ENCODE measurements around the gene PDK3.

Gene PDK3

DNA sequence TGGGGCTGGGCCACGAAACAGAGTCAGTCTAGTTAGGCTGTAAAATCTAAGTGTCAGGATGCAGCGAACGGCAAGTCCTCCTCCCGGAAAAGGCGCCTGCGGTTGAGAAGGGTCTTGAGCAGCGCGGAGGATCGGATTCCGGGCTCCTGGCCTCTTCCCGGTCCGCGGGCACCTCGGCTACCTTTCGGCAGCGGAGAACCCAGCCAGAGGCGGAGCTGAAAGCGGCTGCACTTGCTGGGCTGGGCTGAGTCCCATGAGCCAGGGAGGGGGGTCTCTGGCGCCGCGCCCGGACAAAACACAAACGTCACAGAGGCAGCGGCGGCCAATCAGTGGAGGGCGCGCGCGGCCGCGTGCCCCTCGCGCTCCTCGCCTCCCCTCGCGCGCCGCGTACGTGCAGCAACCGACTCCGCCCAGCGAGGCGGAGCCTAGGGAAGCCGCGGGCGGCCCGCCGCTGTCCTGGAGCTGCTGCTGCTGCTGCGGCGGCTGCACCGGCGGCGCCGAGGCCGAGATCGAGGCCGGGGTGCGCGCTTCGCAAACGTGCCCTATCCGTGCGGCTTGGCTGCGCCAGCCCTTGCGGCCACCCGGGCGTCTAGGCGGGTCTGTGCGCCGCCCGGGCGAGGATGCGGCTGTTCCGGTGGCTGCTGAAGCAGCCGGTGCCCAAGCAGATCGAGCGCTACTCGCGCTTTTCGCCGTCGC is at the start of gene PDK3:
PDK3 (plus strand) TSS at position 451 of the 696 bp plus-strand sequence; CDS start at position 621, 170 bp downstream.
- H4K20me1 ChIP-seq (ENCODE audit: insufficient read depth, low read length), result 0 out of 2 replicates have a peak, but pooled peaks cover 5% of the 10 kb centered on the region
- H3K27ac ChIP-seq (ENCODE audit: low read length), result peak within 1 kb of the TSS; percentile 40
- TF ChIP-seq, protein P1, sequence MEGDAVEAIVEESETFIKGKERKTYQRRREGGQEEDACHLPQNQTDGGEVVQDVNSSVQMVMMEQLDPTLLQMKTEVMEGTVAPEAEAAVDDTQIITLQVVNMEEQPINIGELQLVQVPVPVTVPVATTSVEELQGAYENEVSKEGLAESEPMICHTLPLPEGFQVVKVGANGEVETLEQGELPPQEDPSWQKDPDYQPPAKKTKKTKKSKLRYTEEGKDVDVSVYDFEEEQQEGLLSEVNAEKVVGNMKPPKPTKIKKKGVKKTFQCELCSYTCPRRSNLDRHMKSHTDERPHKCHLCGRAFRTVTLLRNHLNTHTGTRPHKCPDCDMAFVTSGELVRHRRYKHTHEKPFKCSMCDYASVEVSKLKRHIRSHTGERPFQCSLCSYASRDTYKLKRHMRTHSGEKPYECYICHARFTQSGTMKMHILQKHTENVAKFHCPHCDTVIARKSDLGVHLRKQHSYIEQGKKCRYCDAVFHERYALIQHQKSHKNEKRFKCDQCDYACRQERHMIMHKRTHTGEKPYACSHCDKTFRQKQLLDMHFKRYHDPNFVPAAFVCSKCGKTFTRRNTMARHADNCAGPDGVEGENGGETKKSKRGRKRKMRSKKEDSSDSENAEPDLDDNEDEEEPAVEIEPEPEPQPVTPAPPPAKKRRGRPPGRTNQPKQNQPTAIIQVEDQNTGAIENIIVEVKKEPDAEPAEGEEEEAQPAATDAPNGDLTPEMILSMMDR (IDR thresholded peaks at IDR 0.05; ENCODE audit: low read depth, low read length), result no peak
- TF ChIP-seq EZH2phosphoT487 (IDR thresholded peaks at IDR 0.05; ENCODE audit: low read depth), result no peak
- peaks cover 10% of the 10 kb centered on the region for H3K79me2 ChIP-seq (ENCODE audit: low read length)
- peaks cover 3% of the 10 kb centered on the region for H3K36me3 ChIP-seq (replicated peaks; ENCODE audit: low read depth, low read length)
- peak within 1 kb of the TSS; percentile 98 for H3K4me2 ChIP-seq (ENCODE audit: low read length)
- peak within 1 kb of the TSS; percentile 87 for H3K9ac ChIP-seq (ENCODE audit: low read length)
- H3K27me3 ChIP-seq (ENCODE audit: low read depth, low read length), result no peaks in the 10 kb centered on the region
- peak within 1 kb of the TSS; percentile 96 for H2AFZ ChIP-seq (ENCODE audit: low read depth, low read length)
- H3K4me3 ChIP-seq (ENCODE audit: low read length), result peak within 1 kb of the TSS; percentile 98
- peaks cover 30% of the 10 kb centered on the region for H3K4me1 ChIP-seq (ENCODE audit: low read length)
- H3K9me3 ChIP-seq (ENCODE audit: insufficient read depth, low read length), result no peaks in the 10 kb centered on the region

DNA sequence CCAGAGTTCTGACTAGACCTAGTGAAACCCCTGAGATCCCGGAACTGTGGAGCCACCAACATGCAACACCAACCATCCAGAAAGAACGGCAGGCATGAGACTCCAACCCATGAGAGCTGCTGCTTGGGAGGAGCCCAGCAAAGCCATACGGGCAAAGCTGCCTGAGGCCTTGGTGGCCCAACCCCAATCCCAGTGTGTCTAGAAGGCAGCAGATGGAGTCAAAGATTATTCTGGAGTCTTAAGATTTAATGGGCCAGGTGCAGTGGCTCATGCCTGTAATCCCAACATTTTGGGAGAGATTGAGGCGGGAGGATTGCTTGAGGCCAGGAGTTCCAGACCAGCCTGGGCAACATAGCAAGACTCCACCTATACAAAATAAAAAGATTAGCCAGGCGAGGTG is 49.2 kb upstream of the PDK3 start:
- no peak for TF ChIP-seq EZH2phosphoT487 (IDR thresholded peaks at IDR 0.05; ENCODE audit: low read depth)
- TF ChIP-seq, protein P1 (IDR thresholded peaks at IDR 0.05; ENCODE audit: low read depth, low read length), result no peak
- H3K4me3 ChIP-seq (ENCODE audit: low read length), result no peak overlapping the region
- no peak overlapping the region for H3K4me2 ChIP-seq (ENCODE audit: low read length)

DNA sequence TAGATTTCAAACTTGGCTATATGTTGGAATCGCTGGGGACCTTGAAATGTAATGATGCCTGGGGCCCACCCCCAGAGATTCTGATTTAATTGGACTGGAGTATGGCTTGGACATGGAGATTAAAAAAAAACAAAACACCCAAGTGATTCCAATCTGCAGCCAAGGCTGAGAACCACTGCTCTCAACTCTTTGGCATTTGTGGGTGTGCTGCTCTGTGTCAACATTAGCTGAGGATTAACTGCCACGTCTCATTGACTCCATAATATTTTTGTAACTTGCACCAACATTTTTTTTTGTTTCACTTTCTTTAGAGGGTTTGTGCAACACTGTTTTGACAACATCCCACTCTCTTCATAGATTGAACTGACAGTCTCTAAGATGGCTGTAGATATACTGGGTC is 41.1 kb upstream of the PDK3 start:
- no peaks in the 10 kb centered on the region for H3K27me3 ChIP-seq (ENCODE audit: low read depth, low read length)
- no peak overlapping the region for H3K4me3 ChIP-seq (ENCODE audit: low read length)
- H3K4me2 ChIP-seq (ENCODE audit: low read length), result no peak overlapping the region
- H3K79me2 ChIP-seq (ENCODE audit: low read length), result no peaks in the 10 kb centered on the region
- H3K36me3 ChIP-seq (replicated peaks; ENCODE audit: low read depth, low read length), result no peaks in the 10 kb centered on the region
- H4K20me1 ChIP-seq (ENCODE audit: insufficient read depth, low read length), result no peaks in the 10 kb centered on the region
- no peaks in the 10 kb centered on the region for H3K9me3 ChIP-seq (ENCODE audit: insufficient read depth, low read length)
- no peak overlapping the region for H3K27ac ChIP-seq (ENCODE audit: low read length)
- no peak overlapping the region for H2AFZ ChIP-seq (ENCODE audit: low read depth, low read length)
- H3K4me1 ChIP-seq (ENCODE audit: low read length), result no peaks in the 10 kb centered on the region
- TF ChIP-seq, protein P1 (IDR thresholded peaks at IDR 0.05; ENCODE audit: low read depth, low read length), result no peak
- TF ChIP-seq EZH2phosphoT487 (IDR thresholded peaks at IDR 0.05; ENCODE audit: low read depth), result no peak
- no peak overlapping the region for H3K9ac ChIP-seq (ENCODE audit: low read length)

More for the DNA sequence above, 49.2 kb upstream of the PDK3 start:
- Histone ChIP-seq H3K4me1 (ENCODE audit: low read length) (no peaks in the 10 kb centered on the region), H3K27ac (ENCODE audit: low read length) (no peak overlapping the region), H3K9me3 (ENCODE audit: insufficient read depth, low read length) (no peaks in the 10 kb centered on the region), H4K20me1 (ENCODE audit: insufficient read depth, low read length) (no peaks in the 10 kb centered on the region), H3K36me3 (replicated peaks; ENCODE audit: low read depth, low read length) (no peaks in the 10 kb centered on the region), H3K9ac (ENCODE audit: low read length) (no peak overlapping the region), H3K79me2 (ENCODE audit: low read length) (no peaks in the 10 kb centered on the region), H2AFZ (ENCODE audit: low read depth, low read length) (no peak overlapping the region), H3K27me3 (ENCODE audit: low read depth, low read length) (no peaks in the 10 kb centered on the region)

DNA sequence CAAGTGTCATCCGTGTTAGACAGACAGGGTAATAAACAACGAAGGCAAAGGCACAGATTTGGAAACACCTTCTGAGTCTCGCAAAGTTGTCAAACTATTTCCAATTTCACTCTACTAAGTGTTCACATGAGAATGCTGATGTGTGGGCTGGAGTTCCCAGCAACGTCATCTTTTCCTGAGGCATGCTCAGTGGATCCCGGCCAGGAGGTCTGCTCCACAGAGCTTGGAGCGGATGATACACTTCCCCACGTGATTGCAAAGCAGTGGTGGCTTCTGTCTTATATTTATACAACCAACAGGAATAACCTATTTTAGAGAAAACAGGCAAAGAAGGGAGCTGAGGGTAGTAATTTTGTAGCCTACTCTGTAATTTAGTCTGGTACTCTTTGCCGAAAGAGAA is 40.1 kb upstream of the PDK3 start:
- no peaks in the 10 kb centered on the region for H3K9me3 ChIP-seq (ENCODE audit: insufficient read depth, low read length)
- TF ChIP-seq, protein P1 (IDR thresholded peaks at IDR 0.05; ENCODE audit: low read depth, low read length), result no peak
- TF ChIP-seq EZH2phosphoT487 (IDR thresholded peaks at IDR 0.05; ENCODE audit: low read depth), result no peak
- H3K4me2 ChIP-seq (ENCODE audit: low read length), result no peak overlapping the region
- no peak overlapping the region for H3K27ac ChIP-seq (ENCODE audit: low read length)
- H3K4me3 ChIP-seq (ENCODE audit: low read length), result no peak overlapping the region
- no peaks in the 10 kb centered on the region for H3K4me1 ChIP-seq (ENCODE audit: low read length)
- no peak overlapping the region for H2AFZ ChIP-seq (ENCODE audit: low read depth, low read length)
- no peaks in the 10 kb centered on the region for H3K79me2 ChIP-seq (ENCODE audit: low read length)
- no peaks in the 10 kb centered on the region for H3K36me3 ChIP-seq (replicated peaks; ENCODE audit: low read depth, low read length)
- H3K27me3 ChIP-seq (ENCODE audit: low read depth, low read length), result no peaks in the 10 kb centered on the region
- no peaks in the 10 kb centered on the region for H4K20me1 ChIP-seq (ENCODE audit: insufficient read depth, low read length)
- H3K9ac ChIP-seq (ENCODE audit: low read length), result no peak overlapping the region
